Neutrophil (primary cell): ENCODE data around the gene FBXW11.
A peak's percentile ranks its signal among the peaks of the same experiment; 100 is the strongest.

Experiments
- H3K27ac ChIP-seq: fragments of 200-600 bp; sonication (generic); 2 replicates; pipeline ENCODE4 v1.5.1; 2016; ENCODE audit warnings: mild to moderate bottlenecking, moderate library complexity
- H3K27me3 ChIP-seq: fragments of 200-600 bp; sonication (generic); 2 replicates; pipeline ENCODE4 v1.6.0; 2016; ENCODE audit warnings: mild to moderate bottlenecking
- H3K36me3 ChIP-seq: fragments of 200-600 bp; sonication (generic); 2 replicates; pipeline ENCODE4 v1.5.1; 2017
- H3K4me1 ChIP-seq, 2 experiments: fragments of 200-600 bp in 1 of 2; sonication (generic) in 1 of 2; 1 replicate in 1 of 2; 2 replicates in 1 of 2; pipeline versions ENCODE4 v1.5.1 to v1.6.1; 2013 to 2016; ENCODE audit warnings: low read depth in 1 of 2, low read length in 1 of 2, mild to moderate bottlenecking in 1 of 2, moderate library complexity in 1 of 2; ENCODE audit not compliant: control insufficient read depth in 1 of 2, insufficient read depth in 1 of 2
- H3K4me3 ChIP-seq, 2 experiments: fragments of 200-600 bp in 1 of 2; sonication (generic) in 1 of 2; 1 replicate in 1 of 2; 2 replicates in 1 of 2; pipeline ENCODE4 v1.5.1; 2013 to 2016; ENCODE audit warnings: low read depth in 1 of 2, low read length in 1 of 2, mild to moderate bottlenecking in 1 of 2, moderate library complexity in 1 of 2
- H3K9me3 ChIP-seq: fragments of 200-600 bp; sonication (generic); 2 replicates; pipeline ENCODE4 v1.5.1; 2016
- CTCF ChIP-seq: fragments of 200-600 bp; sonication (generic); IDR thresholded peaks from 2 replicates; pipeline ENCODE4 v1.5.1; 2016; ENCODE audit warnings: antibody characterized with exemption

FBXW11 gene

GRCh38 chr5:171865471-171865870 is 141.0 kb downstream of the FBXW11 start:
- Histone ChIP-seq H3K4me3 (no peak overlapping the region), H3K4me1 (peaks cover 59 to 72% of the 10 kb centered on the region in 2 experiments), H3K36me3 (no peaks in the 10 kb centered on the region), H3K9me3 (no peaks in the 10 kb centered on the region), H3K27me3 (no peaks in the 10 kb centered on the region), H3K27ac (peak overlapping the region; percentile 58)
- TF ChIP-seq CTCF = no peak

DNA sequence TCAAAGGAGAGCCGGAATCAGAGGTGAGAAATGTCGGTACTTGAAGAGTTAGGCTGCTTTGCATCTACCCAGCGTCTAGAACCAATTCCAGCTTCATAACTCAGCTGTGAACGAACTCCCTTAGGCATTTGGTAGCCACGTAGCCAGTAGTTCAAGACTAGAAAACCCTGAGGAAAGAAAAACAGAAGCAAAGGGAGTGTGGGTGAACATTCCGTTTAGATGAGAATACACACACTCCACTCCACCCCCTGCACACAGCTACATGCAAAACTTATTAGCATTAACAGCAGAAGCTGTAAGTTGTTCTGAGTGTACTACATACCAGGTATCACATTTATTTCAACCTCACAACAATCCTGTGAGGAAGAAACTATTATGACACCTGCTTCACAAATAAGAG is 142.5 kb downstream of the FBXW11 start:
- H3K27me3 ChIP-seq = no peaks in the 10 kb centered on the region
- peak overlapping the region; percentile 70 for H3K27ac ChIP-seq
- H3K9me3 ChIP-seq = no peaks in the 10 kb centered on the region
- no peaks in the 10 kb centered on the region for H3K36me3 ChIP-seq
- no peak for TF ChIP-seq CTCF
- H3K4me1 ChIP-seq = peaks cover 43 to 56% of the 10 kb centered on the region in 2 experiments
- no peak overlapping the region for H3K4me3 ChIP-seq

DNA sequence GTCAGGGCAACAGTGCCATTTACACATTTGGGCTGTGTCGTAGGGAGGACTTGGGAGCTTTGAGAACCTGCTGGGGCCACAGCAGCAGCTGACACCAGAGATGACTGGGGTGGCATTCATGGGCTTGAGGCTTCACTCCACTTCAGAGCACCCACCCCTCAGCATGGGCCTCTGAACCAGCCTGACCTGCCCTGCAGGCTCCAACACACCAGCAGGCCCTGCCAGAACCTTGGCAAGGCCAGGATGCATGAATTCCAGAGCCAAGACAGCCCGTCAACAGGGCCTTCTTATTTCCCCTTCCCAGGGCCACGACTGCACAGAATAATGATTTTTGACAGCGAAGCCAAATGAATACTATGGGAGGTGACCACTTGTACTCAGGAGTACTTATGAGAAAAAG is 143.8 kb downstream of the FBXW11 start:
- Histone ChIP-seq H3K27me3 (no peaks in the 10 kb centered on the region), H3K27ac (no peak overlapping the region), H3K4me3 (no peak overlapping the region), H3K9me3 (no peaks in the 10 kb centered on the region), H3K36me3 (no peaks in the 10 kb centered on the region), H3K4me1 (peaks cover 33 to 49% of the 10 kb centered on the region in 2 experiments)
- TF ChIP-seq CTCF = no peak

- no peak overlapping the region for H3K27ac ChIP-seq
- no peak for TF ChIP-seq CTCF
- H3K36me3 ChIP-seq = no peaks in the 10 kb centered on the region
- H3K9me3 ChIP-seq = no peaks in the 10 kb centered on the region
- H3K4me1 ChIP-seq = peaks cover 35 to 51% of the 10 kb centered on the region in 2 experiments
- no peaks in the 10 kb centered on the region for H3K27me3 ChIP-seq
- no peak overlapping the region for H3K4me3 ChIP-seq
Measured at GRCh38 chr5:171861381-171861780, 145.1 kb downstream of the FBXW11 start.

GRCh38 chr5:171858303-171858702 is 148.1 kb downstream of the FBXW11 start:
- H3K36me3 ChIP-seq = no peaks in the 10 kb centered on the region
- no peaks in the 10 kb centered on the region for H3K9me3 ChIP-seq
- no peak overlapping the region for H3K4me3 ChIP-seq
- peak; percentile 41 for TF ChIP-seq CTCF
- peaks cover 46 to 50% of the 10 kb centered on the region in 2 experiments for H3K4me1 ChIP-seq
- H3K27me3 ChIP-seq = no peaks in the 10 kb centered on the region
- no peak overlapping the region for H3K27ac ChIP-seq

DNA sequence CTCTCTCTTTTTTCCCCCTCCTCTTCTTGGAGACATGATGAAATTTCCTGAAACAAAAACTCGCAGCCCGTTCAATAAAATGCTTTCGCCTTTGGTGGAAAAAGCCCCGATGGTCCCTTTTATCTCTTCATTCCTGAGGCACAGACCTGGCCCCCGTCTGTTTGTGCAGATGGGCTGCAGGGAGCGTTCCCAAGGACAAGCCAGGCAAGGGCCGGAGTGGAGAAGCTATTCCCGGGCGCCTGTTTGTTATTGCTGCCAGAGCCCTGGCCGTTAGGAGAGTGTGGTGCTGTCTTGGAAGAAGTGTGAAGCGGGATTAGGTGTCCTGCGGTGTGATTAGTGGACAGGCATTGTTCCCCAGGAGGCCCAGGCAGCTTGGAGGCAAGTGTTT is 149.0 kb downstream of the FBXW11 start:
- TF ChIP-seq CTCF = no peak
- Histone ChIP-seq H3K4me3 (no peak overlapping the region), H3K27ac (no peak overlapping the region), H3K27me3 (no peaks in the 10 kb centered on the region), H3K4me1 (peaks cover 54 to 58% of the 10 kb centered on the region in 2 experiments), H3K36me3 (no peaks in the 10 kb centered on the region), H3K9me3 (no peaks in the 10 kb centered on the region)
